ENCODE data around the gene PIAS1.
"Not testable (repeated sequence)": the region's sequence is repeated elsewhere in the genome, so short reads cannot be mapped to it uniquely, and the experiment has no call there.

Gene PIAS1

GRCh38 chr15:68053701-68054627 lies at the start of gene PIAS1:
Gene PIAS1, plus strand, starts transcription at chr15:68054315. Its CDS starts 12 bp downstream, at chr15:68054327.
- DNase-seq, result peak; percentile 88

GRCh38 chr15:68007642-68008041 lies 46.5 kb upstream of the PIAS1 start:
- DNase-seq, result not testable (repeated sequence)

GRCh38 chr15:68010361-68011153 lies 43.6 kb upstream of the PIAS1 start:
- no peak for DNase-seq

GRCh38 chr15:68012911-68013310 lies 41.2 kb upstream of the PIAS1 start:
- no peak for DNase-seq

- no peak for DNase-seq
Observed at GRCh38 chr15:68014219-68014618, 39.9 kb upstream of the PIAS1 start.

GRCh38 chr15:68015244-68015643 lies 38.9 kb upstream of the PIAS1 start:
- DNase-seq, result no peak

- no peak for DNase-seq
Observed at GRCh38 chr15:68017201-68017600, 36.9 kb upstream of the PIAS1 start.

- no peak for DNase-seq
Observed at GRCh38 chr15:68018797-68019444, 35.2 kb upstream of the PIAS1 start.

GRCh38 chr15:68019814-68020525 lies 34.1 kb upstream of the PIAS1 start:
- no peak for DNase-seq

- DNase-seq, result no peak
Observed at GRCh38 chr15:68020685-68021084, 33.4 kb upstream of the PIAS1 start.

- no peak for DNase-seq
Observed at GRCh38 chr15:68022061-68022460, 32.1 kb upstream of the PIAS1 start.

- no peak for DNase-seq
Observed at GRCh38 chr15:68023307-68024101, 30.6 kb upstream of the PIAS1 start.

- DNase-seq, result no peak
Observed at GRCh38 chr15:68025835-68026424, 28.2 kb upstream of the PIAS1 start.

GRCh38 chr15:68027388-68027787 lies 26.7 kb upstream of the PIAS1 start:
- DNase-seq, result no peak

GRCh38 chr15:68028137-68028887 lies 25.8 kb upstream of the PIAS1 start:
- DNase-seq, result no peak

GRCh38 chr15:68028888-68029207 lies 25.3 kb upstream of the PIAS1 start:
- no peak for DNase-seq

GRCh38 chr15:68029959-68030358 lies 24.2 kb upstream of the PIAS1 start:
- DNase-seq, result no peak

GRCh38 chr15:68031404-68031803 lies 22.7 kb upstream of the PIAS1 start:
- DNase-seq, result no peak

GRCh38 chr15:68032672-68033071 lies 21.4 kb upstream of the PIAS1 start:
- no peak for DNase-seq

GRCh38 chr15:68034081-68034480 lies 20.0 kb upstream of the PIAS1 start:
- no peak for DNase-seq

Data from SHP77 treated with DMSO at 0.1 percent for 48 hours (cell line).